Omental fat pad (tissue), 4 donors: ENCODE data around the gene DSTYK. TPM values are rescaled to one million over a fixed set of nuclear protein-coding genes. Genes with fewer than 3 reads are reported as not detected.

Experiments
- ATAC-seq: fragments of 150-250 bp; one replicate; pipeline ENCODE4 v1.9.1; 2016; ENCODE audit warnings: mild to moderate bottlenecking, moderate library complexity; ENCODE audit not compliant: low FRiP score
- DNase-seq: peaks from one replicate; pipeline ENCODE4 v3.0.0-alpha.2; 2019; ENCODE audit warnings: low spot score
- CTCF ChIP-seq, 3 donors: fragments of 450-650 bp; IDR thresholded peaks; one replicate each; pipeline ENCODE4 v1.5.1; 2016 to 2017; ENCODE audit warnings: antibody characterized with exemption in 3 of 3, mild to moderate bottlenecking in 3 of 3, moderate library complexity in 2 of 3
- total RNA-seq, 4 donors: library from RNA; depleted of rRNA; stranded (reverse); fragments of >200 nt; gene quantifications; one replicate each; pipeline ENCODE4 v1.1.0, GENCODE V29; 2016

The DSTYK gene
- total RNA-seq, 4 donors from 2014 or later, result 7.6 to 13.0 (median 11.4) TPM

DNA sequence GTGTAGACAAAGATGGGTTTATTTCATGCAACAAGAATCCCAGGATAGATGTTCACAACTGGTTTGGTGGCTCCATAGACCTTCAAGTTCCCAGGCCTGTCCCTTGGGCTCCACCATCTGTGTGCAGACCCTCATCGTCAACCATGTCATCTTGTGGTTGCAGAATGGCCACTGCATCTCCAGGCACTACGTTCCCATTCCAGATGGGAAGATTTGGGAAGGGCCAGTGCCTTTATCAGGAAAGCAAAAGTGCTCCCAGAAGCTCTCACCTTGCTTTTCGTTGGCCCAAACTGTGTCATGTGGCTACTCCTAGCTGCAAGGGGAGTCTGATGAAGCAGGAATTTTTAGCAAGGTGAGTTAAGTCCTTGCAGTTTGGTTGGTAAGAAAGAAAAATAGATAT lies 29.1 kb upstream of the DSTYK start:
- ATAC-seq (no peak), DNase-seq (no peak)
- no peak for TF ChIP-seq CTCF (IDR thresholded peaks at IDR 0.05)

- ATAC-seq, result no peak
Measured at GRCh38 chr1:205240118-205240517, 28.6 kb upstream of the DSTYK start.

DNA sequence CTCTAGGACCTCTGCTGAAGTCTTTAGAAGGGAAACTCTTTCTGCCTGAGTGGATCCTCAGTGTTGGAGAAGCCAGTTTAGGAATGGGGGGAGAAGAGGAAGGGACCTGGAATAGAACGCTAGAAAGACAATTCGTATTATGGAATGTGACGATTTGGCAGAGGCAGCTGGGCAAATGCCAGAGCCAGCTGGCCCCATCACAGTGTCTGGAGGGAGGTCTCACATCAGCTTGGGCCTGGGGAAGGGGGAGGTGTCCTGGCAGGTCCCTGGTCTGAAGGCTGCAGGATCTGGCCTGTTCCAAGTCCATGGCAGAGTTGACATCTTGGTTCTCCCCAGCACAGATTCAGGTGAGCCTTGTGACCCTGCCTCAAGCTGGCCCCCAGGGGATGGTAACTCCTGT lies 27.6 kb upstream of the DSTYK start:
- ATAC-seq, result no peak

More at GRCh38 chr1:205240118-205240517, 28.6 kb upstream of the DSTYK start:
- no peak for TF ChIP-seq CTCF (IDR thresholded peaks at IDR 0.05)
- no peak for DNase-seq

DNA sequence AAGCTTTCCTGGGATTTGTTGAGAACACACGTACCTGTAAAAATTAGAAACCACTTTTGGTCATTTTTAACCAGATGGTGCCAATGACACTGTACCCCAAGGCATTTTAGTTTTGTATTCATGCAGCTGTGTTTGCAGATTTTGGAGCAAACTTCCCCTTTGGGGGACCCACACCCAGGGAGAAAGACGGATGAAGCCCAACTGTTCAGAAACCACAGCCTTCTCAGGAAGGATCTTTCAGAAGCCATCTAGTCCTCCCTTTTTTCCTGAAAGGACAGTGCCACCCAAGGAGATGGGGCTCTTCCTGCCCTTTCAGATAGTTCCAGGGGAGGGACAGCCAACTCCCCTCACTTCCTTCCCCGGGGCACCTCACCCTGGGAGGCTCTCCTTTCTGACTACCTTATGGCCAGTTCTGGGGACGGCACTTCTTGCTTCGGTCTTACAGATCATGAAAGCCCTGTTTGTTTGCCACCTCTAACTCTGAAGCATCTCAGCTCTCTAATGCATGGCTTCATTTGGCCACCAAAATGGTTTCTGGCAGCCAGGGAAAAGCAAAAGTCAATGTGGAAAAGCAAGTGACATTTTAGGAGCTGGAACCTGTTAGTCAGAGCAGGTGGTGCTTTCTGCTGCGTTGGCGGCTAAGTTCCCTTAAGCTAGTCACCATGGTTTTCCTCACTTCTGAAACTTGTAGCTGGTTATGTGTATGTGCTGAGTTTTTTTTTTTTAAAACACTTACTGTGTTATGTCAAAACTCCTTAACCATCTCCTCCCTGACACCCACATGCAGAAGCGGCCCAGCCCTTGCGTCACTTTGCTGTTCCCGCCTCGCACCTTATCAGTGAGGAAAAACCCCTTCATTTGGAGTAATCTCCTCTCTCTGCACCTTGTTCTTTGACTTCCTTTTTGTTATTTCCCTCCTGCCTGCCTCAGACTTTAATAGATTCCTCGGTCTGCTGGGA lies 26.3 kb upstream of the DSTYK start:
- no peak for TF ChIP-seq CTCF (IDR thresholded peaks at IDR 0.05)
- no peak for DNase-seq
- no peak for ATAC-seq

More for the DNA sequence above, 27.6 kb upstream of the DSTYK start:
- DNase-seq, result no peak
- no peak for TF ChIP-seq CTCF (IDR thresholded peaks at IDR 0.05)

- DNase-seq, result no peak
- no peak for TF ChIP-seq CTCF (IDR thresholded peaks at IDR 0.05)
- ATAC-seq, result no peak
Measured at GRCh38 chr1:205236951-205237475, 25.5 kb upstream of the DSTYK start.

DNA sequence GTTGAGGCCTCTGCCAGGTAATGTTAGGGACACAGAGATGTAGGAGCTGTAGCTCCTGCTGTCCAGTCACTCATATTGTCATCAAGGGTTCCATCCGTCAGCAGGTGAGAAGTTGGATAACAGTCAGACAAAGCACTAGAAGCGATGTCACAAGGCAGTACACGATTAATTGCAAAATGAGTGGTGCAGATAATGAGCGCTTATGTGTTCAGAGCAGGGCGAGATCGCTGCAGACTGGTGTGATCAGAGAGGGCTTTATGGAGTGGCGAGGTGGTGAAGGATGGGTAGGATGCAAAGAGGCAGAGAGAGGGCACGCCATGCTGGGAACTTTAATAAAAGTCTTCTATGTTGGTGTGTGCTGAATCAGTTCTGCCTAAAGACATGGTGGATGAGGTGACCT lies 25.0 kb upstream of the DSTYK start:
- ATAC-seq (no peak), DNase-seq (no peak)
- TF ChIP-seq CTCF (IDR thresholded peaks at IDR 0.05), result no peak
